ENCODE results near the gene OLAH.

GRCh38 chr10:15072358-15072757 is 28.6 kb downstream of the OLAH start:
- TF ChIP-seq, protein P1, sequence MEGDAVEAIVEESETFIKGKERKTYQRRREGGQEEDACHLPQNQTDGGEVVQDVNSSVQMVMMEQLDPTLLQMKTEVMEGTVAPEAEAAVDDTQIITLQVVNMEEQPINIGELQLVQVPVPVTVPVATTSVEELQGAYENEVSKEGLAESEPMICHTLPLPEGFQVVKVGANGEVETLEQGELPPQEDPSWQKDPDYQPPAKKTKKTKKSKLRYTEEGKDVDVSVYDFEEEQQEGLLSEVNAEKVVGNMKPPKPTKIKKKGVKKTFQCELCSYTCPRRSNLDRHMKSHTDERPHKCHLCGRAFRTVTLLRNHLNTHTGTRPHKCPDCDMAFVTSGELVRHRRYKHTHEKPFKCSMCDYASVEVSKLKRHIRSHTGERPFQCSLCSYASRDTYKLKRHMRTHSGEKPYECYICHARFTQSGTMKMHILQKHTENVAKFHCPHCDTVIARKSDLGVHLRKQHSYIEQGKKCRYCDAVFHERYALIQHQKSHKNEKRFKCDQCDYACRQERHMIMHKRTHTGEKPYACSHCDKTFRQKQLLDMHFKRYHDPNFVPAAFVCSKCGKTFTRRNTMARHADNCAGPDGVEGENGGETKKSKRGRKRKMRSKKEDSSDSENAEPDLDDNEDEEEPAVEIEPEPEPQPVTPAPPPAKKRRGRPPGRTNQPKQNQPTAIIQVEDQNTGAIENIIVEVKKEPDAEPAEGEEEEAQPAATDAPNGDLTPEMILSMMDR (conservative IDR thresholded peaks at IDR 0.05): no peak
- no peak for TF ChIP-seq ZFX (IDR thresholded peaks at IDR 0.05)

All from C4-2B (cell line).